ENCODE data around the gene PPP4C.
"Not testable (repeated sequence)": the region's sequence is repeated elsewhere in the genome, so short reads cannot be mapped to it uniquely, and the experiment has no call there.

PPP4C gene

GRCh38 chr16:30120340-30121105 is 44.7 kb downstream of the PPP4C start:
- Histone ChIP-seq H2AFZ (no peak overlapping the region), H3K36me3 (ENCODE audit: control insufficient read depth, insufficient read depth, low read length) (no peaks in the 10 kb centered on the region), H3K9ac (no peak overlapping the region), H3K9me3 (ENCODE audit: control insufficient read depth, low read length) (no peaks in the 10 kb centered on the region), H3K4me1 (peaks cover 10% of the 10 kb centered on the region), H3K27ac (no peak overlapping the region), H3K79me2 (no peaks in the 10 kb centered on the region), H3K4me3 (ENCODE audit: low read depth, low read length) (no peak overlapping the region), H3K4me2 (ENCODE audit: low read length) (no peak overlapping the region), H3K27me3 (ENCODE audit: control insufficient read depth, insufficient read depth, low read length) (no peaks in the 10 kb centered on the region)
- TF ChIP-seq CTCF (IDR thresholded peaks at IDR 0.05): no peak

- H3K4me2 ChIP-seq (ENCODE audit: low read length): peak overlapping the region; percentile 97
- no peaks in the 10 kb centered on the region for H3K27me3 ChIP-seq (ENCODE audit: control insufficient read depth, insufficient read depth, low read length)
These were observed 46.2 kb downstream of the PPP4C start for GRCh38 chr16:30121741-30122571.

GRCh38 chr16:30122604-30123160 is 46.9 kb downstream of the PPP4C start:
- peak overlapping the region; percentile 97 for H3K4me2 ChIP-seq (ENCODE audit: low read length)
- peak overlapping the region; percentile 69 for H3K27ac ChIP-seq
- no peaks in the 10 kb centered on the region for H3K9me3 ChIP-seq (ENCODE audit: control insufficient read depth, low read length)

More at GRCh38 chr16:30121741-30122571, 46.2 kb downstream of the PPP4C start:
- H3K4me1 ChIP-seq: peaks cover 10% of the 10 kb centered on the region
- H3K79me2 ChIP-seq: no peaks in the 10 kb centered on the region
- no peaks in the 10 kb centered on the region for H3K36me3 ChIP-seq (ENCODE audit: control insufficient read depth, insufficient read depth, low read length)
- TF ChIP-seq CTCF (IDR thresholded peaks at IDR 0.05): no peak
- H3K9me3 ChIP-seq (ENCODE audit: control insufficient read depth, low read length): no peaks in the 10 kb centered on the region
- peak overlapping the region; percentile 95 for H2AFZ ChIP-seq
- peak overlapping the region; percentile 91 for H3K4me3 ChIP-seq (ENCODE audit: low read depth, low read length)
- peak overlapping the region; percentile 69 for H3K27ac ChIP-seq
- H3K9ac ChIP-seq: no peak overlapping the region

GRCh38 chr16:30124985-30125379 is 49.2 kb downstream of the PPP4C start:
- H3K79me2 ChIP-seq: no peaks in the 10 kb centered on the region
- H3K9ac ChIP-seq: no peak overlapping the region
- no peak overlapping the region for H3K4me2 ChIP-seq (ENCODE audit: low read length)
- no peak overlapping the region for H2AFZ ChIP-seq
- no peak overlapping the region for H3K4me3 ChIP-seq (ENCODE audit: low read depth, low read length)
- H3K27ac ChIP-seq: no peak overlapping the region
- H3K9me3 ChIP-seq (ENCODE audit: control insufficient read depth, low read length): no peaks in the 10 kb centered on the region
- H3K36me3 ChIP-seq (ENCODE audit: control insufficient read depth, insufficient read depth, low read length): no peaks in the 10 kb centered on the region
- peaks cover 10% of the 10 kb centered on the region for H3K4me1 ChIP-seq
- TF ChIP-seq CTCF (IDR thresholded peaks at IDR 0.05): no peak
- no peaks in the 10 kb centered on the region for H3K27me3 ChIP-seq (ENCODE audit: control insufficient read depth, insufficient read depth, low read length)

More at GRCh38 chr16:30122604-30123160, 46.9 kb downstream of the PPP4C start:
- Histone ChIP-seq H3K27me3 (ENCODE audit: control insufficient read depth, insufficient read depth, low read length) (no peaks in the 10 kb centered on the region), H3K4me3 (ENCODE audit: low read depth, low read length) (peak overlapping the region; percentile 91), H3K36me3 (ENCODE audit: control insufficient read depth, insufficient read depth, low read length) (no peaks in the 10 kb centered on the region), H3K4me1 (peaks cover 10% of the 10 kb centered on the region), H3K9ac (peak overlapping the region; percentile 64), H2AFZ (peak overlapping the region; percentile 95), H3K79me2 (no peaks in the 10 kb centered on the region)
- no peak for TF ChIP-seq CTCF (IDR thresholded peaks at IDR 0.05)

GRCh38 chr16:30125690-30126089 is 49.9 kb downstream of the PPP4C start:
- H3K27ac ChIP-seq; H3K36me3 ChIP-seq (ENCODE audit: control insufficient read depth, insufficient read depth, low read length); H3K4me1 ChIP-seq; H3K4me3 ChIP-seq (ENCODE audit: low read depth, low read length); H3K79me2 ChIP-seq; H3K9ac ChIP-seq; H3K4me2 ChIP-seq (ENCODE audit: low read length); H2AFZ ChIP-seq; H3K27me3 ChIP-seq (ENCODE audit: control insufficient read depth, insufficient read depth, low read length); H3K9me3 ChIP-seq (ENCODE audit: control insufficient read depth, low read length): not testable (repeated sequence)

Data from parathyroid adenoma (tissue), 2 donors.